GM19193 (cell line): ENCODE results near the gene ERRFI1.

Source experiments
- POLR2A ChIP-seq: IDR thresholded peaks from 4 replicates; pipeline ENCODE4 v1.6.1; 2011; ENCODE audit not compliant: insufficient read depth, insufficient read length; ENCODE audit errors: extremely low read depth

Gene ERRFI1

GRCh38 chr1:8047686-8048445, 21.8 kb upstream of the ERRFI1 start:
- TF ChIP-seq POLR2A: no peak

GRCh38 chr1:8047112-8047511, 21.0 kb upstream of the ERRFI1 start:
- no peak for TF ChIP-seq POLR2A

GRCh38 chr1:8046391-8046790, 20.3 kb upstream of the ERRFI1 start:
- no peak for TF ChIP-seq POLR2A

GRCh38 chr1:8043621-8044020, 17.5 kb upstream of the ERRFI1 start:
- no peak for TF ChIP-seq POLR2A

- no peak for TF ChIP-seq POLR2A
Measured at GRCh38 chr1:8042134-8042533, 16.0 kb upstream of the ERRFI1 start.

- TF ChIP-seq POLR2A: no peak
Measured at GRCh38 chr1:8040586-8040985, 14.5 kb upstream of the ERRFI1 start.

- no peak for TF ChIP-seq POLR2A
Measured at GRCh38 chr1:8039071-8039470, 13.0 kb upstream of the ERRFI1 start.

GRCh38 chr1:8035289-8035688, 9.2 kb upstream of the ERRFI1 start:
- no peak for TF ChIP-seq POLR2A

GRCh38 chr1:8033322-8033721, 7.2 kb upstream of the ERRFI1 start:
- TF ChIP-seq POLR2A: no peak

GRCh38 chr1:8032366-8032910, 6.3 kb upstream of the ERRFI1 start:
- no peak for TF ChIP-seq POLR2A

GRCh38 chr1:8031176-8031785, 5.2 kb upstream of the ERRFI1 start:
- no peak for TF ChIP-seq POLR2A

GRCh38 chr1:8028571-8028910, 2.4 kb upstream of the ERRFI1 start:
- TF ChIP-seq POLR2A: no peak

- no peak for TF ChIP-seq POLR2A
Measured at GRCh38 chr1:8027748-8028570, 1.9 kb upstream of the ERRFI1 start.

GRCh38 chr1:8026976-8027747, 1.1 kb upstream of the ERRFI1 start:
- no peak for TF ChIP-seq POLR2A
